Stimulated activated CD8-positive, alpha-beta memory T cell treated with anti-CD3 and anti-CD28 coated beads, Interleukin-7, amount 100 ng/mL, for 1 hour (primary cell): ENCODE data around the gene SSTR1.
"Not testable (repeated sequence)": the region's sequence is repeated elsewhere in the genome, so short reads cannot be mapped to it uniquely, and the experiment has no call there.

Experiments
- DNase-seq, 2 donors: peaks; one replicate each; pipeline ENCODE4 v3.0.0-alpha.2; 2020; ENCODE audit warnings: low read depth in 2 of 2

Gene SSTR1, protein sequence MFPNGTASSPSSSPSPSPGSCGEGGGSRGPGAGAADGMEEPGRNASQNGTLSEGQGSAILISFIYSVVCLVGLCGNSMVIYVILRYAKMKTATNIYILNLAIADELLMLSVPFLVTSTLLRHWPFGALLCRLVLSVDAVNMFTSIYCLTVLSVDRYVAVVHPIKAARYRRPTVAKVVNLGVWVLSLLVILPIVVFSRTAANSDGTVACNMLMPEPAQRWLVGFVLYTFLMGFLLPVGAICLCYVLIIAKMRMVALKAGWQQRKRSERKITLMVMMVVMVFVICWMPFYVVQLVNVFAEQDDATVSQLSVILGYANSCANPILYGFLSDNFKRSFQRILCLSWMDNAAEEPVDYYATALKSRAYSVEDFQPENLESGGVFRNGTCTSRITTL

DNA sequence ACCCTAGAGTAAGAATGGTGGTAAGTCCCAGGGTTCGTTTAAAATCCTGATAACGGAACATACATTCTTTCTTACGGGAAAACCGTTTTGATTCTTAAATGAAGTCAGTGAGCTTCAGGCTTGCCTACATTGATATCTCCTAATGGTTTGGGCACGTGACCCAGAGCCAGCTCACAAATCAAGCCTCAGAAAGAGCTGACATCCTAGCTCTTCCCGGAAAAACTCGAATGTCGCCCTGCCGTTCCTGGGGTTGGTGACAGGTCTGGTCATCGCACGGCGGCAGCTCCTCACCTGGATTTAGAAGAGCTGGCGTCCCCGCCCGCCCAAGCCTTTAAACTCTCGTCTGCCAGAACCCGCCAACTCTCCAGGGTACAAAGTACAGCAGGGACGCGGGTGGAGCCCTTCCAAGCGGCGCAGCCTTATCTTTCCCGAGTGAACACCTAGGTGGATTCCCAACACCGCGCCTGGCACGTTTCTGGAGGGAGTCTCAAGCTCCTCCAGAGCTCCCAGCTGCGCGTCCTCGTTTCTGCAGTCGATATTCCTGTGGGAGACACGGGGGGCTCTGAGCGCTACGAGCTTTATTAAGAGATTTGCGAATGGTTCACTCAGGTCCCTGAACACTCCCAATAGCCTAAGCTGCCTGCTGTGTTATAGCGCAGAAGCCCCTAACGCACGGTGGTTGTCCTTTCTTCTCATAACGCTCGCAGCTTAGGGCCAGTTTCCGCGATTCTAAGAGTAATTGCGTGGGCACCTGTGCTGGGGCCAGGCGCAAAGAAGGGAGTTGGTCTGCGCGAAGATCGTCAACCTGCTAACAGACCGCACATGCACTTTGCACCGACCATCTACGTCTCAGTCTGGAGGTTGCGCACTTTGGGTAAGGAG is at the start of gene SSTR1:
Gene SSTR1, plus strand, starts transcription at position 169 of the 882 bp plus-strand sequence. CDS start 1,486 bp downstream, outside the sequence.
- no peak for DNase-seq

DNA sequence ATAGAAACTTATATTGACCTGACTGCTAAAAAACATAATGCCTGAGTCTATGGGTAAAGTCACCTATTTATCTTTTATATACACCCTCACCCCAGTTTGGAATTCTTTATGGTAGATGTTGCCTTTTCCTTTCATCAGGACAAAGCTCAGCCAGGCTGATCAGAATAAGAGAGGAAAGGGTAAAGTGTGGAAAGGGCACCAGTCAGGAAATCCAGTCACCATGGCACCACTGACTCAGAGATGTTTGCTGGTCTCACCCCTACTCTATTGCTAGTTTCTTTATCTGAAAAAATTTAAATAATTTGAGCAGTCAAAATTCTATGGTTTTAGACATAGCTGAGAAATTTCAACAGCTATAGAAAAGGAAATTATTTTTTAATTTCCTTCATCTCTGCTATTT is 49.2 kb upstream of the SSTR1 start:
- no peak for DNase-seq

DNA sequence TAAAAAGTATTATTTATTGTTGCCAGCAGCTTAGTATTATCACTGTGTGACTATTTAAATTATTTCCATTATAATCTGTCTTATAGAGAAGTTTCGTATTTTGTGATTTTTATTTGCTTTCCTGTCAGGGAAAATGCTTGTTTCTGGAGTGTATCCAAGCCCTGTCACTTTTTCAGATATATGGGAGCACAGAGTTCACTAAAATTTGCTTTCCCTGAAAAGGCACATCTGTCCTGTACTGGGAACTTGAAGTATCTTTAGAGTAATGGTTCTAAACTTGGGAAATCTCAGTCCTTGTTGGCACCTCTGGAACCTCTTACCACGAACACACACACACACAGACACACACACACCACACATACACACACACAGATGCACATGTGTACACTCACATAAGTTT is 39.3 kb upstream of the SSTR1 start:
- no peak for DNase-seq

DNA sequence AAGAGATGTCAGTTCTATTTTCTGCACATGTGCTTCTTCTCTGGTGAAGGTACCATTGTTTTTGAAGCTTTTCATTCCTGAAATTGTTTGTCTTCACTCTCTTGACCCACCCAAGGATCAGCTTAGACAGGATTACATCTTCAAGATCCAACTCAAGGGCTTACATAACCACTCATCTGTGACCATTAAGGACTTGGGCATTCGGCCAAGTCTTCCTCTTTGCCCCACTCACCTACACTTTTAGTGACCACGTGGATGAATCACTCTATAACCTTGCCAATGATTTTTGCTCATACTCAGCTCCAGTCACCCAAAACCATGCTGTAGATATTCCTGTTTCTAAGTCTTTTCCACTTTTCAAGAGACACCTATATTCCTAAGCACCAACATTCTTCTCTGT is 36.5 kb upstream of the SSTR1 start:
- no peak for DNase-seq

DNA sequence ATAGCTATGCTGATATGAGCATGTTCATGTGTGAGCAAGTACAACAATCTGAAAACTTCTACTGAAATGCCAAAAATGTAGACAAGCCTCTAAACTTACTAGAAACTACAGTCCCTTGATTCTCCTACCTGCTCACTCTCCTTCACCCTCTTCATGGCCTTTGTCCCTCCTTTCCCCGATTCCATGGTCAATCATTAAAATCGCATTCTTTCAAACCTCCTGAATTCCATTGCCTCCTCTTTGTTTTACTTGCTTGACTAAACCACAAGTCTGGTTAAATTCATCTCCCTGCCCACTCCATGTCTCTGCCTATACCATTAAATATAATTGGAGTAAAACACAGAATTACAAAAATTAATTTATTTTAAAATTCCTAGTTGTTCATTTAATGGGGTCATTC is 33.0 kb upstream of the SSTR1 start:
- no peak for DNase-seq

DNA sequence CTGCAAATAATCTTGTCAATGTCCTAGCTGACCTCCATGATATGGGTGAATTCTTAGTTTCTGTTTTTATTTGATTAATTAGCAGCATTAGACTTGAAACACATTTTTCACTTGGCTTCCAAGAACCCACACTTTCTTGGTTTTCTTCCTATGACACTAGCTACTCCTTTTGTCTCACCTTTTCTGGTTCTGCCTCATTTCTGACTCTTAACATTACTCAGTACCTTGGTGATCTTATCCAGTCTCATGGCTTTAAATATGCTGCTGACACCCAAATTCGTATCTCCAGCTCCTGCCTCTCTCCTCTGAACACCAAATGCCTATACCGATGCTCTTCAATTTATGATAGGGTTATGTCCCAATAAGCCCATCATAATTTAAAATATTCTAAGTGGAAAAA is 32.0 kb upstream of the SSTR1 start:
- DNase-seq: no peak

DNA sequence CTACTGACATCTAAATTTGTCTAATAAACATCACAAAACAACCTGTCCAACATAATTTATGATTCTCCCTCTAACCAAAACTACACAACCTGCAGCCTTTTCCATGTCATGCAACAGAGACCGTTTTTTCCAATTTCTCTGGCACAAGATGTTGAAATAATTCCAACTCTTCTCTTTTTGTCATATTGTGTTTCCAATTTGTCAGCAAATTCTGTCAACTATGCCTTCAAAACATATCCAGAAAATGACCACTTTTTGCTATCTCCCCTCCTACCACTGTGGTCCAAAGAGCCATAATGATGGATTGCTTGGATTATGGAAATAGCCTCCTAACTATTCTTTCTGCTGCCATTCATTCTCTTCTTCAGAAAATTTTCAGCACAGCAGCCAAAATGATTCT is 31.3 kb upstream of the SSTR1 start:
- no peak for DNase-seq

DNA sequence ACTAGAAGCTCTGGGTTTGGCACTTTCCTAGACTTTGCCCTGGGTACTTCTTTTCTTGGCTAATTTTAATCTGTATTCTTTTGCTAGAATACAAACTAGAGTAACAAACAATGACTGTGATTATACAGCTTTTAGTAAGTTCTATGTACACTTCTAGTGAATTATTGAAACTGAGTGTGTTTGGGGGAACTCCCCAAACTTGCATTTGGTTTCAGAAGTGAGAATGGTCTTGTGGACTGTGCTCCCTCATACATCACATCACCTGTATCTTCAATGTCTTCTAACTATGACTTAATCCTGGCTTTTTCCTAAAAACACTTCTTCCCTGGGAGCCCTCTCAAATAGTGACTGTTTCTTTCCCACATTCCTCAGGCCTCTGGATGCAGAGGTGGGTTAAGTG is 23.6 kb upstream of the SSTR1 start:
- DNase-seq: no peak

DNA sequence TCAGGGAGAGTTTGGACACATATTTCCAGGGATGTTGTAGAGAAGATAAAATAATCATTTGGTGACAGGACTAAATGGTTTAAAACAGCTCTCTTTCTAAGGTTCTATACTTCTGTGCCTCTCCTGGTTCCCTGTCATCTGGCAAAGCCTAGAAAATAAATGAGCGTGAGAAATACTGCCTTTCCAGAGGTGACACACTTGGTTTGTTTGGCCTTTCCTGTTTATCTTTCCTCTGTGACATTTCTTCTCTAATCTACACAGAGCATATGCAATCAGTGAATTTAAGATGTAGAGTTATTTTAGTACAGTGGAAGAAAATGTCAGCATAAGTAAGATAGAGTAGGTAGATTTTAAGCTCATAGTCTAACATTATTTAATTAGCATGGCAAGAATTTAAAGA is 22.0 kb upstream of the SSTR1 start:
- DNase-seq: no peak

DNA sequence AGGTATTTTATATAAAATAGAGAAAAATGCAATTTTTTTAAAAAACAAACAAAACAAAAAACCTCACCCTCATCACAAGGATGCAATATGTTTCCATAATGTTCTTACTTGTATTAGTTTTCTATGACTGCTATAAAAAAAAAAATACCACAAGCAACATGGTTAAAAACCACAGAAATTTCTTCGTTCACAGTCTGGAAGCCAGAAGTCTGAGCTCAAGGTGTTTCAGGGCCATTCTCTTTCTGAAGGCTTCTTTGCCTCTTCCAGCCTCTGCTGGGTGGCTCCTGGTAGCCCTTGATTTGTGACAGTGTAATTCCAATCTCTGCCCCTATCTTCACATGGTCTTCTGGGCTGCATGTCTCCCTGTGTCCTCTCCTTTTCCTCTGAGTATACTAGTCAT is 21.5 kb upstream of the SSTR1 start:
- DNase-seq: no peak

DNA sequence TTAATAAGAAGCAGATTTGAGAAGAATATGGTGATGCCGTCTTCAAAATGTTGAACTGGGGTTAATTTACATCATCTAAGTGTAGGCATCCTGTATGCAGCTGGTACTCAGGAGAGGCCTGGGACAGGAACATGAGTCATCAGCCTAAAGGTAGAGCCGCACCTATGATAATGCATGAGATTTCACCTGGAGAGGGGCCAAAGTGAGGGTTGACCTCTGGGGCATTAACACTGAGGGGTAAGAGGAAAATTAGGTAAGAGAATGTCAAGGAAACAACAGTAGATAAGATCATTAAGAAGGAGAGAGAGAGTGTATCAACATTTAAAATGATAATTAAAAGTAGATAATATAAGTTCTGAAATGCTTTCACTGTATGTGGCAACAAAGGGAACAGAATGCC is 20.2 kb upstream of the SSTR1 start:
- no peak for DNase-seq

DNA sequence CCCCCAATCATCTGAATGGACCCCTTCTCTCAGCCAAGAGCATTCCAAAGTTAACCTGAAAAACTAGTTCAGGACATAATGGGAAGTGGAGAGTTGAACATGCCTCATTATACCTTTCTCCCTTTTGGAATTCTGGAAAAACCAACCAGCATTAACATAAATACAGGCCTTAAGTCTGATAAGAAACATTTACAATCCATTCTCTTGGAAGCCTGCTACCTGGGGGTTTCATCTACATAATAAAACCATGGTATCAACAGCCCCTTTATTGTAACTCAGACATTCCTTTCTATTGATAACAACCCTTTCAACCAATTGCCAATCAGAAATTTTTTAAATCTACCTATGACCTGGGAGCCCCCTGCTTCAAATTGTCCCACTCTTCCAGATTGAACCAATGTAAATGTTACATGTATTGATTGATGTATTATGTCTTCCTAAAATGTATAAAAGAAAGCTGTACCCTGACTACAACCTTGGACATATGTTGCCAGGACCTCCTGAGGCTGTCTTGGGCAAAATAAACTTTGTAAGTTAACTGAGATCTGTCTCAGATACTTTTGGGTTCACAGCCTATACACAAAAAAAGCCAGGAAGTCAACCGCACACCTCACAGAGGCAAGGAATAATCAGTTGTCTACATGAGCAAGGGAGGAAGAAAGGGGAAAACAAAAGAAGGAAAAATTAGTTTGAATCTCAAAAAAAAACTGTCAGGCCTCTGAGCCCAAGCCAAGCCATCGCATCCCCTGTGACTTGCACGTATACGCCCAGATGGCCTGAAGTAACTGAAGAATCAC is 17.6 kb upstream of the SSTR1 start:
- DNase-seq: no peak

DNA sequence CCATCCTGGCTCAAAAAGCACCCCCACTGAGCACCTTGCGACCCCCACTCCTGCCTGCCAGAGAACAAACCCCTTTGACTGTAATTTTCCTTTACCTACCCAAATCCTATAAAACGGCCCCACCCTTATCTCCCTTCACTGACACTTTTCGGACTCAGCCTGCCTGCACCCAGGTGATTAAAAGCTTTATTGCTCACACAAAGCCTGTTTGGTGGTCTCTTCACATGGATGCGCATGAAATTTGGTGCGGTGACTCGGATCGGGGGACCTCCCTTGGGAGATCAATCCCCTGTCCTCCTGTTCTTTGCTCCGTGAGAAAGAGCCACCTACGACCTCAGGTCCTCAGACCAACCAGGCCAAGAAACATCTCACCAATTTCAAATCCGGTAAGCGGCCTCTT is 16.9 kb upstream of the SSTR1 start:
- not testable (repeated sequence) for DNase-seq

DNA sequence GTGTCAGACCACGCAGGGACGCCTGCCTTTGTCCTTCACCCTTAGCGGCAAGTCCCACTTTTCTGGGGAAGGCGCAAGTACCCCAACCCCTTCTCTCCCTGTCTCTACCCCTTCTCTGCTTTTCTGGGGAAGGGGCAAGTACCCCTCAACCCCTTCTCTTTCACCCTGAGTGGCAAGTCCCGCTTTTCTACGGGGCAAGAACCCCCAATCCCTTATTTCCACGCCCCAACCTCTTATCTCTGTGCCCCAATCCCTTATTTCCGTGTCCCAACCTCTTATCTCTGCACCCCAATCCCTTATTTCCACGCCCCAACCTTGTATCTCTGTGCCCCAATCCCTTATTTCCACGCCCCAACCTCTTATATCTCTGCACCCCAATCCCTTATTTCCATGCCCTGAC is 16.2 kb upstream of the SSTR1 start:
- DNase-seq: not testable (repeated sequence)

DNA sequence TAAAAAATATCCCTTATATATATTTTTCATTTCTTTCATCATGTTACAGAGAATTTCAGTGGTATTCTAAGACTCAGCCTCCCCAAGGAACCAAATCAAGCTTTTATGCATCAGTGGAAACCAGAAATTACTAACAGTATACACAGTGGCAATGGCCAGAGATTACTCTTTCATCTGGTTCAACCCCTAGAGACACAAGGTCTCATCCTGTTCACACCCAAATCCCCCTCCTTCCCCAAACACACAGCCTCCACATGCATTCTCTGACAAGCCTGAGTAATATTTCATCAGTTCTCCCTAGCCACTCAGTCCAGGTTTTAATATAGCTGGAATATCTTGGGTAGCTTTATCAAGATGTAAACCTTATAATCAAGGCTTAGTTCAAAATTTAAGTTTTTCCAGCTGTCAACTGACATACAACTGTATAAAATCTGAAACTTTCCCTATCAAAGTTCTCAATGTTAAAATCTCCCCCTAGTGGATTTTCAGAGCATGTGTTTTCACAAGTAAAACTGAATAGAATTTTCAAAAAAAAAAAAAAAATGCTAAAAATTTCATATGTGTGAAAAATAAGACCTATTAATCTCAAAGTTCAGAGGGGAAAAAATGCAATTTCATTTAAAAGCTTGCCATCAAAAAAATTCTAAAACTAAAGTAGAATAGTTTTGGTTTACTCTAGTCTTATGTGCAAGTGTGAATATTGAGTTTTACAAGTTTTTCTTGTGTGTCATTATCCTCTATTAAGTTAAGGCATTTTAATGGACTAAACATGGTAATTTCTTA is 10.5 kb upstream of the SSTR1 start:
- no peak for DNase-seq

DNA sequence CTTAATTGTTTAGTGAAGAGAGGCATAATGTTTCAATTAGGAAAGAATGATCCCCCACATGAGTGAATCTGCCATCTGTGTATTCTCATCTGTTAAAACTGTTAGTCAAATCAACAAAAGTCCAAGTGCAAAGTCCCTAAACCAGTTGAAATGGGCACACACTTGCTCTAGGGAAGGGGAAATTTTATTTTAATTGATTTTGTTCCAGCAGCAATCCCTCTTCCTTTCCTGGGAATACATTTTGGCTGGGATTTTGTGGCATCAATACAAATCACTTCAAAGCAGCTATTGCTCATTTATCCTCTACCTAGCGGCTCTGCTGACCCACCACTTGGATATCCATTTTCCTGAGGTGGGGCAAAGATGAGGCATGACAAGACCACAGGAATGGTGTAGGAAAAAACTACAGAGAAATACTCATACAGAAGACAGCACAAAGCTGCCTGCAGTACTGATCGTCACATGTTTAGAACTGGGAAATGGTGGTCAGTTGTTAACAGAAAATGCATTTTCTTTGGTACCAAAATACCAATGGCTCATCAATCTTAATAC is 9.8 kb upstream of the SSTR1 start:
- DNase-seq: no peak

DNA sequence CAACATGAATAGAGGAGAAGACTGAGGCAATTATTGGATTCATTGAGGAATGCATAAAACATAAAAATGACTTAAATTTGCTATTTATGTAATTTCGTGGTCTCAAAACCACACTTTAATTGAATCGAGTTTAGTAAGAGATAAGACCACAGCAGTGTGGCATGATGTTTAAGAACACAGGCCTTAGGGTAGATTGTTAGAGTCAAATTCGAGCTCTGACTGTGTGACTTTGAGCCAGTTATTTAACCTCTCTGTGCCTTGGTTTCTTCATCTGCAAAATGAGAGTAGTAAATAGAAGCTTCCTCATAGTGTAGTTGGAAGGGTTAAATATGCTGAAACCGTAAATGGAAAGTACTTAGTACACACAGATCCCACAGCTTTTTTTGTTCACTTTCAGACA is 9.3 kb upstream of the SSTR1 start:
- DNase-seq: no peak

DNA sequence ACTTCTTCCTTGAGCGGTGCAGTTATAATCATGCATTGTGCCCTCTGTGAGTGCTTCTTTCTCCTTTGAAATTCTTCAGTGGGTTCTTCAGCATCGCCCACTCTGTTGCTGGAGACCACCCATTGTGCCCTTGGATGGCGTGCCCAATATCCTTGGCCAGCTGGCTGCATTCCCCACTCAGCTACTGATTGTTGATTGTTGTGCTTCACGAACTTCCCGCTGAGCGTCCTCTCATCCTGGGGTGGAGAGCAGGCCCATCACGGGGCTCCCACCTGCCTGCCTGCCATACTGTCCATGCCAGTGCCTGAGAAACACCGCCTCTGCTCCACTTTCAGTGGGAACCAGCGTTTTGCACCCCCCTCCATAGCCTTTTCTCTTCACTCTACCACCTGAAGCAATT is 8.6 kb upstream of the SSTR1 start:
- no peak for DNase-seq

DNA sequence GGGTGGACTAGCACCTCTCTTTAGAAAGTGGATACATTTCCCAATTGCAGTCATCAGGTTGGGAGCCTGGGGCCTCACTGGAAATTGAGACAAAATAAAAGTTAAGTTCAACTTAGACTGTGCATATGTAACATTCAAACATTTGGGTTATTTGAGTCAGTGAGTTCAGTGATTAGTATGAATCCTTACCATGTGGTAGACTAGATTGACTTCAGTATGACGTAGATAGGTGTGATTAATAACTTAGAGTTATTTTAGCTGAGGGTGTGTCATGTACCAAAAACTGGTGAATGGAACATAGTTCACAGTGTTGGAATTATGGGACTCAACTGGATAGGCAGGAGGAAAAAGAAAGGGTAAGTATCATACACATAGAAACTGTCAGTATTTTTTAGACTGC is 8.0 kb upstream of the SSTR1 start:
- no peak for DNase-seq

DNA sequence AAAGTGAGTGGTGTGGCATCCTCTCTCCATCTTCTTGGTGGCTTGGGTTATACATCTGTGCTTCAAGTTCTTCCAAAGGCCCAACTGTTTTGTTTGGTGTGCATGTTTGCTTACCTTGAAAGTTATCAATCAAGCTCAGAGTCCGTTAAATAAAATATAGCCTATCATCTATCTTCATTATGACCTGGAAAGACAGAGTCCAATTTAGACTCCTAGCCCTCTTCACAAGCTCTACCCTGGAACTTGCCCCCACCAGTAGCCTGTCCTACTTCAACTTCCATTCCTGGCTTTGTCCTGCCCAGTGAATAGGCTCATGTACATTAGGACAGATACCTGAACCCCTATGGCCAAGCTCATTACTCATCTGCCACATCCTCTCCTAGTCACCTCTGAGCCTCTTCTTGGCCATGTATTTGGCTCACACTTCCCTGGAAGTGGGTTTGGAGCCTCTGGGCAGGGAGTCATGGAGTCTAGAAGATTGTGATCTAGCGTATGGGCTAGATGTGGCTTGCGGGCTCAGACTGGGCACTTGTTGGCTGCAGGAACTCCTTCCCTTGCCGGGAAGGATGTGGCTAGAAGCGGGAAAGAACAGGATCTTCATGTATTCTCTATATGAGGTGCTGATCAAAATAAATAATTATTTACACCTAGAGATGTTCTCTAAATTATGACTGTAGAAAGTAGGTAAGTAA is 6.4 kb upstream of the SSTR1 start:
- no peak for DNase-seq
